Upper lobe of left lung (tissue), 4 donors: ENCODE data around the gene RRP9.

Experiments used
- EP300 ChIP-seq, 4 donors: sonication (generic); formaldehyde crosslinking; IDR thresholded peaks; one replicate each; pipeline ENCODE4 v1.5.1; 2017; ENCODE audit warnings: antibody characterized with exemption in 4 of 4, control low read depth in 2 of 4
- TF ChIP-seq, protein P1 (sequence below), 6 experiments: fragments of 450-650 bp in 4 of 6; fragments of 200-600 bp in 2 of 6; sonication (generic) in 2 of 6; IDR thresholded peaks; one replicate each; pipeline ENCODE4 v1.5.1; 2016 to 2019; ENCODE audit warnings: antibody characterized with exemption in 6 of 6

DNA sequence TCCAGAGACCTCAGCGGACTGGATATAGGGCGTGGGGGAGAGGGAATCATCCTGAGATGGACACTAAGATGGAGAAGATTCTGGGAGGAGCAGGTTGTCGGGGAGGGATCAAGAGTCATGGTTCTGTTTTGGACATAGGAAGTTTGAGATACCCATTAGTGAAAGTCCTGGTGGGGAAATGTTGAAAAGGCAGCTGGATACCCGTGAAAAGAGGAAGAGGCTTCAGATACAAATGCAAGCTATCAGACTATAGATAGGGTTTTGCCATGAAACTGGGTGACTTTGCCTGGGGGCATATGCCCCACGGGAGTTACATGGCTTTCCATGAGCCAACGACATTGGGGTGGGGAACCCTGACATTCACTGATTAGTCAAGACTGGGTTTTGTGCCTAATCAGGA, 12.4 kb upstream of the RRP9 start:
- TF ChIP-seq, protein P1, sequence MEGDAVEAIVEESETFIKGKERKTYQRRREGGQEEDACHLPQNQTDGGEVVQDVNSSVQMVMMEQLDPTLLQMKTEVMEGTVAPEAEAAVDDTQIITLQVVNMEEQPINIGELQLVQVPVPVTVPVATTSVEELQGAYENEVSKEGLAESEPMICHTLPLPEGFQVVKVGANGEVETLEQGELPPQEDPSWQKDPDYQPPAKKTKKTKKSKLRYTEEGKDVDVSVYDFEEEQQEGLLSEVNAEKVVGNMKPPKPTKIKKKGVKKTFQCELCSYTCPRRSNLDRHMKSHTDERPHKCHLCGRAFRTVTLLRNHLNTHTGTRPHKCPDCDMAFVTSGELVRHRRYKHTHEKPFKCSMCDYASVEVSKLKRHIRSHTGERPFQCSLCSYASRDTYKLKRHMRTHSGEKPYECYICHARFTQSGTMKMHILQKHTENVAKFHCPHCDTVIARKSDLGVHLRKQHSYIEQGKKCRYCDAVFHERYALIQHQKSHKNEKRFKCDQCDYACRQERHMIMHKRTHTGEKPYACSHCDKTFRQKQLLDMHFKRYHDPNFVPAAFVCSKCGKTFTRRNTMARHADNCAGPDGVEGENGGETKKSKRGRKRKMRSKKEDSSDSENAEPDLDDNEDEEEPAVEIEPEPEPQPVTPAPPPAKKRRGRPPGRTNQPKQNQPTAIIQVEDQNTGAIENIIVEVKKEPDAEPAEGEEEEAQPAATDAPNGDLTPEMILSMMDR (IDR thresholded peaks at IDR 0.05), result no peak
- no peak for TF ChIP-seq EP300 (IDR thresholded peaks at IDR 0.05)
